Activated T-cell treated with anti-CD3 and anti-CD28 coated beads, Interleukin-2, amount 50 U/mL, for 1 hour (primary cell): ENCODE data around the gene CHST9.
"Not testable (repeated sequence)": the region's sequence is repeated elsewhere in the genome, so short reads cannot be mapped to it uniquely, and the experiment has no call there.

Experiments
- DNase-seq: peaks from one replicate; pipeline ENCODE4 v3.0.0-alpha.2; 2020

Gene CHST9

DNA sequence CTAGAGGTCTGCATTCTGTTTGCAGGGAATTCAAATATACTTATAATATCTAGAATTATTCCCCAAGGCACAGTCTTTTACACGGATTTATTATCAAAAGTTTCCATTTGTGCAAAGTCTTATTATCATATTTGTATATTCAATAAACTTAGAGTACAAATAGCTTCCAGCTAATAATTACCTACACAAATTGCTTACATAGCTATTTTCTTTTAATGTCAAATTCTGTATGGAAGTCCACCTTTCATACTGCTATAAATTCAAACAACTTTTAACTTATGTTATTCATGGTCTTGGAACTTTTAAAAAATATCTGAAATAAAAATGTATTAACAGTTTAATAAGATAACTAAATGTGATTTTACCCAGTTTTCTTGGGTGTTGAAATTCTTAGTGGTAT lies 13.1 kb downstream of the CHST9 start:
- no peak for DNase-seq

GRCh38 chr18:27165412-27165811 lies 19.7 kb downstream of the CHST9 start:
- DNase-seq, result no peak

- no peak for DNase-seq
These were observed 20.2 kb downstream of the CHST9 start for GRCh38 chr18:27164905-27165304.

GRCh38 chr18:27163197-27163716 lies 21.9 kb downstream of the CHST9 start:
- not testable (repeated sequence) for DNase-seq

GRCh38 chr18:27149240-27149639 lies 35.9 kb downstream of the CHST9 start:
- not testable (repeated sequence) for DNase-seq

- no peak for DNase-seq
These were observed 40.4 kb downstream of the CHST9 start for GRCh38 chr18:27144672-27145071.

DNA sequence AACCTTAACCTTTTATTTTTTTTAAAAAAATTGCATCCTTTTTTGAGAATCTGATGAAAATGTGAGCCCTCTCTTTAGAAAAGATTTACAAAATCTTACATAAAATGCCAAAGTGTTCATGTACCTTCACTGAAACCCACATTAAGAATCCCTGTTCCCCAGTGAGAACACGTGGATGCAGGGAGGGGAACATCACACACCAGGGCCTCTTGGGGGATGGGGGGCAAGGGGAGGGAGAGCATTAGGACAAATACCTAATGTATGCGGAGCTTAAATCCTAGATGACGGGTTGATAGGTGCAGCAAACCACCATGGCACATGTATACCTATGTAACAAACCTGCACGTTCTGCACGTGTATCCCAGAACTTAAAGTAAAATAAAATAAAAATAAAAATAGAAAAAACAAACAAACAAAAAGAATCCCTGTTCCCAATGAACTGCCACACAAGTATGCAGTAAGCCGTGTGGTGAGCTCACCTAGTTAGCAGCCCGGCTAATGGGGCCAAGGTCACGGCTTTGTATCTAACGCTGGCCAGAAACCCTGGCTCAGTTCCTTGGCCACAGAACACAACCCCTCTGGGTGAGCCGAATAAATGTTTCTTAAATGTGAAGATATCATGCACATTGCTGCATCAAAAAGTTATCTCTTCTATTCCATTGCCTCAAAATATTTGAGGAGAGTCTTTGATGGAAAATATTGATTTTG lies 41.4 kb downstream of the CHST9 start:
- DNase-seq, result no peak

GRCh38 chr18:27142891-27143290 lies 42.2 kb downstream of the CHST9 start:
- no peak for DNase-seq

DNA sequence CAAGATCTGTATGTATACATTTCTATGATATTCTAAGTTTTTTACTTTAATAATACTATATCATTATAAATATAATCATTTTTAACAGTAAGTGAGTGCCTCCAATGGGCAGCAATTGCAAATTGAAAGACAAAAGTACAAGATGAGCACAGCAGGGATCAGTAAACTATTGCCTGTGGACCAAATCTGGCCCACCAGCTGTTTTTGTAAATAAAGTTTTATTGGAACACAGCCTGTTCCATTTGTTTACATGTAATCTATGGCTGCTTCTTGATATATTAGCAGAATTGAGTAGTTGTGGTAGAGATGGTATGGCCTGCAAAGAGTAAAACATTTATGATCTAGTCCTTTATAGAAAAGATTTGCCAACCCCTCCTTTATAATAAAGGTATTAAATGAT lies 43.2 kb downstream of the CHST9 start:
- DNase-seq, result no peak

DNA sequence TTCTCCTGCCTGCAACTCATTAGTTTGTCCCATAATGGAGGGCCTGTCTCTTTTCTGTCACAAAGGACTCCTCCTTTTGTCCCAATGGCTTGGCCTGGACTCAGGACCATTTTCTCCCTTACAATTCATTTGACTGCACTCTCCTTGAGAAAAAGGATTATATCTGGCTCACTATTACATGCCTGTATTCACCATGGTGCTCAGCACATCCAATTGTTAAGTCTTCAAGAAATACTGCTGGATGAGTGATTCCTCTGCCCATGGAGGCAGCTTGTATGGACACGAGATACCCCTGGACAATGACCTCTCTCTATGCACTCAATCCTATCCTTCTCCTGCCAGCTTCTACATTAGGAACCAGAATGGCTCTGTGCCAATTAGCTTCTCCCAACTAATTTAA lies 47.0 kb downstream of the CHST9 start:
- no peak for DNase-seq

GRCh38 chr18:27136208-27136535 lies 48.9 kb downstream of the CHST9 start:
- DNase-seq, result no peak

- DNase-seq, result no peak
These were observed 49.5 kb downstream of the CHST9 start for GRCh38 chr18:27135504-27136207.

DNA sequence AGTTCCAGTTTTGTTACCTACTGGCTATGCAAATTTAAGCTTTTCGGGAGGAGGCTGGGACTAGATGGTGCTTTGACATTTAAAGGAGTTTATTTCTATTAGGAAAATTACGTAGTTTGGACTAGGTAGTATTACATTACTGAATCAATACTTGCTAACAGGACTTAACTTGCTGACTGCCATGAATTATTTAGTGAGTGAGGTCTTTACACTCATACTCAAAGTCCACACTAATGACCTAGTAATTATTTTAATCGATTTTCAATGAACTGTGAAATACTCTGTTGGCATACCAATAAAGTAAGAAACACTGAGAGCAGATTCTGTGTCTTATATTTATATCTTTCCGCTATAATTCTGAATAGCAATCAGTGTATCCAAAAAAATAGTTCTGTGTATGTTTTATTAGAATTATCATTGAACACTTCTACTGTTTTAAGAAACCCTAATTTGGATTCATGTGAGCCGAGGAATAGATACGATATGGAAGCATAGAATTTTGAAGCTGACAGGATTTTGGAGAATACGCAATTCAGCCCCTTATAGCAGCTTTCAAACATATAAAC lies 55.0 kb downstream of the CHST9 start:
- no peak for DNase-seq

DNA sequence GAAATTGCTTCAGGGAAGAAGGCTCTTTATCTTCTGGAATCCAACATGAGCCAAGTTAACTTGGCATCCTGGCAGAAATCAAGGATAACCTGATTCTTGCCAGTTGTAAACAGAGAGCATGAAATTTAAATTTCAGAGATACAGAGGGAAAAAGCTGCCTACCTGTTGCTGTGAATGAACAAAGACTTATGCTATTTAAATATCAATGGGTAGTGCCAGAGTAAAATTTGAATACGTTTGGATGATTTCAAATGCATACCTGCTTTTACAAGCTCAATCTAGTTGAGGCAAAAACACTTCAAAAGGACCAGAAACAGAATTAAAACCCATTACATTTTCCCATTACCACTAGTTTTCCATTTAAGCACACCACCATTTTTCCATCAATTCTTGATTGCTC lies 60.9 kb downstream of the CHST9 start:
- DNase-seq, result no peak

DNA sequence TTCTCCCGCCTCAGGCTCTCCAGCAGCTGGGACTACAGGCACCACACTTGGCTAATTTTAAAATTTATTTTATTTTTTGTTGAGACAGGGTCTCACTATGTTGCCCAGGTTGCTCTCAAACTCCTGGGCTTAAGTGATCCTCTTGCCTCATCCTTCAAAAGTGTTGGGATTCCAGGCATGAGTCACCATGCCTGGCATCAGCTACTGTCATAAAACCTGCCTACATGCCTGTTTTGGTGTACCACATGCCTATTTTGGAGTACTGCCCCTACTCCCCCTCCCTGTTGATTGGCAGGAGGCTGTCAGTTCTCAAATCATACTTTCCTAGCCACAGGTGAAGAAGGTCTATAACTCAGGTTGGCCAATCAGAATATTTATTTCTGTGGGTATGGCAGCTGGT lies 64.0 kb downstream of the CHST9 start:
- DNase-seq, result no peak

DNA sequence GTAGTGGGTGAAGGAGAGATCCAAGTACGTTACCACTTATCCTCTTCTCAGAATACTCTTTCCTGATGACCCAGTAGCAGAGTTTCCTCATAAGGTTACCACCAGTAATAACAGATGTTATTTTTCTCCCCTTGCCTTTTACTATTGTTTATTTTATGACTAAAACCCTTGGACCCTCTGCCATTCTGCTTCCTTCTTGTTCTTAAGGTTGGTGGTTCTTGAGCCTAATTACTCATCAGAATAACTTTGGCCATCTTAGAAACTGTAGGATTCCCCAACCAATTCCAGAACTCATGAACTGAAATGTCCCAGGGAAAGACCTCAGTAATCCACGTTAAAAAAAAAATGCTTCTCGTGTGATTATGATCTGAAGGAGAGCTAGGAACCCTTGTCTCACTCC lies 64.9 kb downstream of the CHST9 start:
- no peak for DNase-seq

DNA sequence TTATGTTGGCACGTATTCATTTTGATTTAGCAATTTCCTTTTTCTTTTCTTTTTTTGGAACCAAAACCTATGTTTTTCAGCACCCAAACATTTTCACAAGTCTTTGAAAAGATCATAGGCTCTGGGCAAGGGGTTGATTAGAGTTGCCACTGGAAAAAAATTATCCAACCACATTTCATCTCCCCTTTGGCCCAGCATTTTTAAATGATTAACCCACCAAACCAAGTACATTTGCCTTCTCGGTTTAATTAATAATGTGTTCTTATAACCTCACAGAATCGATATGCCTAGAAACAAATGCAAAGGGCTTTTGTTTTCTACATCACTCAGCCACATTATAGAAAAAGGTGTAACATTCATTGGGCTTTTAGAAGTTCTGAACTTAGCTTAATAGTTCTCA lies 66.1 kb downstream of the CHST9 start:
- no peak for DNase-seq

DNA sequence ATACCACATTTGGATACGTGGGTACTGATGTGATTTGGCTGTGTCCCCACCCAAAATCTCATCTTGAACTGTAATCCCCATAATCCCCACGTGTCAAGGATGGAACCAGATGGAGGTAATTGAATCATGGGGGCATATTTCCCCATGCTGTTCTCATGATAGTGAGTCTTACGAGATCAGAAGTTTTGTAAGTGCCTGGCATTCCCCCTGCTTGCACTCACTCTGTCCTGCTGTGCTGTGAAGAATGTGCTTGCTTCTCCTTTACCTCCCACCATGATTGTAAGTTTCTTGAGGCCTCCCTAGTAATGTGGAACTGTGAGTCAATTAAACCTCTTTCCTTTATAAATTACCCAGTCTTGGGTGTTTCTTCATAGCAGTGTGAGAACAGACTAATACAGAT lies 70.3 kb downstream of the CHST9 start:
- no peak for DNase-seq

GRCh38 chr18:27113358-27113757 lies 71.8 kb downstream of the CHST9 start:
- no peak for DNase-seq

DNA sequence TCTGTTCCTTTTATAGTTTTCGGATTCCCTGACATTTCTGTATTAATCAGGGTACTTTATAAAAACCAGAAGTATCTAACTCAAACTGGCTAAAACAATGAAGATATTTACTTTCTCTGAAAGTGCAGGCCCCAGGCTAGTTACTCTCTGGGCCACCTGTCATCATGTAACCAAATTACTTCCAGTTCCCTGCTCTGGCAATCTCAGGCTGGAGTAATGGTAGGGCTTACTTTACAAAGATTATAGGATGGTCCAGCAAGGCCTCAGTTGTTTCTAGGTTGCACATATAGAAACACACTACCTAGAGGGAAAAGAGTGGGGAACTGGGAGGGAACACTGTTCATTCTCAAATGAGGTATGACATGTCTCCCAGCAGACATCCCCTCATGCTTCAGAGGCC lies 74.8 kb downstream of the CHST9 start:
- DNase-seq, result no peak

- DNase-seq, result no peak
These were observed 75.7 kb downstream of the CHST9 start for GRCh38 chr18:27109451-27109850.

GRCh38 chr18:27108842-27109241 lies 76.3 kb downstream of the CHST9 start:
- DNase-seq, result no peak

GRCh38 chr18:27104743-27105142 lies 80.4 kb downstream of the CHST9 start:
- DNase-seq, result no peak

GRCh38 chr18:27094621-27095020 lies 90.5 kb downstream of the CHST9 start:
- DNase-seq, result no peak
